A549 (cell line): ENCODE measurements around the gene HDAC7.

Experiments used
- CEBPB ChIP-seq, 2 experiments: fragments of >200 bp in 1 of 2; sonication (Bioruptor Twin) in 1 of 2; formaldehyde crosslinking in 1 of 2; IDR thresholded peaks; 2 replicates each; pipeline ENCODE4 v1.6.1; 2012 to 2016
- CTCF ChIP-seq: fragments of >200 bp; sonication (Bioruptor Twin); formaldehyde crosslinking; IDR thresholded peaks from 3 replicates; pipeline ENCODE4 v1.5.1; 2016
- JUN ChIP-seq, 2 experiments: fragments of >200 bp; sonication (Bioruptor Twin); formaldehyde crosslinking; IDR thresholded peaks; 2 replicates in 1 of 2; 3 replicates in 1 of 2; pipeline ENCODE4 v1.6.1; 2016 to 2017
- KDM5A ChIP-seq: fragments of 200-600 bp; sonication (generic); IDR thresholded peaks from 2 replicates; pipeline ENCODE4 v1.6.1; 2016; ENCODE audit warnings: antibody characterized with exemption, mild to moderate bottlenecking
- MYC ChIP-seq: IDR thresholded peaks from 2 replicates; pipeline ENCODE4 v1.6.1; 2012; ENCODE audit warnings: mild to moderate bottlenecking, inconsistent platforms, low read length, improper control_type of control experiment, borderline replicate concordance
- TF ChIP-seq, protein P1 (sequence below): fragments of 200-600 bp; sonication (generic); IDR thresholded peaks from 2 replicates; pipeline ENCODE4 v1.6.1; 2016; ENCODE audit warnings: antibody characterized with exemption, mild to moderate bottlenecking, moderate library complexity

- TF ChIP-seq, protein P1, sequence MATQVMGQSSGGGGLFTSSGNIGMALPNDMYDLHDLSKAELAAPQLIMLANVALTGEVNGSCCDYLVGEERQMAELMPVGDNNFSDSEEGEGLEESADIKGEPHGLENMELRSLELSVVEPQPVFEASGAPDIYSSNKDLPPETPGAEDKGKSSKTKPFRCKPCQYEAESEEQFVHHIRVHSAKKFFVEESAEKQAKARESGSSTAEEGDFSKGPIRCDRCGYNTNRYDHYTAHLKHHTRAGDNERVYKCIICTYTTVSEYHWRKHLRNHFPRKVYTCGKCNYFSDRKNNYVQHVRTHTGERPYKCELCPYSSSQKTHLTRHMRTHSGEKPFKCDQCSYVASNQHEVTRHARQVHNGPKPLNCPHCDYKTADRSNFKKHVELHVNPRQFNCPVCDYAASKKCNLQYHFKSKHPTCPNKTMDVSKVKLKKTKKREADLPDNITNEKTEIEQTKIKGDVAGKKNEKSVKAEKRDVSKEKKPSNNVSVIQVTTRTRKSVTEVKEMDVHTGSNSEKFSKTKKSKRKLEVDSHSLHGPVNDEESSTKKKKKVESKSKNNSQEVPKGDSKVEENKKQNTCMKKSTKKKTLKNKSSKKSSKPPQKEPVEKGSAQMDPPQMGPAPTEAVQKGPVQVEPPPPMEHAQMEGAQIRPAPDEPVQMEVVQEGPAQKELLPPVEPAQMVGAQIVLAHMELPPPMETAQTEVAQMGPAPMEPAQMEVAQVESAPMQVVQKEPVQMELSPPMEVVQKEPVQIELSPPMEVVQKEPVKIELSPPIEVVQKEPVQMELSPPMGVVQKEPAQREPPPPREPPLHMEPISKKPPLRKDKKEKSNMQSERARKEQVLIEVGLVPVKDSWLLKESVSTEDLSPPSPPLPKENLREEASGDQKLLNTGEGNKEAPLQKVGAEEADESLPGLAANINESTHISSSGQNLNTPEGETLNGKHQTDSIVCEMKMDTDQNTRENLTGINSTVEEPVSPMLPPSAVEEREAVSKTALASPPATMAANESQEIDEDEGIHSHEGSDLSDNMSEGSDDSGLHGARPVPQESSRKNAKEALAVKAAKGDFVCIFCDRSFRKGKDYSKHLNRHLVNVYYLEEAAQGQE = no peak
- TF ChIP-seq CEBPB (IDR thresholded peaks at IDR 0.05) (no peak), CTCF (no peak), MYC (no peak), JUN (IDR thresholded peaks at IDR 0.05) (no peak), KDM5A (no peak)
These were observed 27.8 kb downstream of the HDAC7 start for GRCh38 chr12:47791874-47792273.
